KG1 (cell line): Measurements from ENCODE around the gene LACRT.
"Not testable (repeated sequence)": the region's sequence is repeated elsewhere in the genome, so short reads cannot be mapped to it uniquely, and the experiment has no call there.

Experiments used
- DNase-seq: peaks from one replicate; lab custom pipeline; 2025; lab: John Stamatoyannopoulos, UW

LACRT gene

DNA sequence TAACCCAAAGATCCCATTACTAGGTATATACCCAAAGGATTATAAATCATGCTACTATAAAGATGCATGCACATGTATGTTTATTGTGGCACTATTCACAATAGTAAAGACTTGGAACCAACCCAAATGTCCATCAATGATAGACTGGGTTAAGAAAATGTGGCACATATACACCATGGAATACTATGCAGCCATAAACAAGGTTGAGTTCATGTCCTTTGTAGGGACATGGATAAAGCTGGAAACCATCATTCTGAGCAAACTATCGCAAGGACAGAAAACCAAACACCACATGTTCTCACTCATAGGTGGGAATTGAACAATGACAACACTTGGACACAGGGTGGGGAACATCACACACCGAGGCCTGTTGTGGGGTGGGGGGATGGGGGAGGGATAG lies 4.4 kb upstream of the LACRT start:
- not testable (repeated sequence) for DNase-seq

GRCh38 chr12:54631988-54632728 lies 2.5 kb downstream of the LACRT start:
- DNase-seq: no peak

DNA sequence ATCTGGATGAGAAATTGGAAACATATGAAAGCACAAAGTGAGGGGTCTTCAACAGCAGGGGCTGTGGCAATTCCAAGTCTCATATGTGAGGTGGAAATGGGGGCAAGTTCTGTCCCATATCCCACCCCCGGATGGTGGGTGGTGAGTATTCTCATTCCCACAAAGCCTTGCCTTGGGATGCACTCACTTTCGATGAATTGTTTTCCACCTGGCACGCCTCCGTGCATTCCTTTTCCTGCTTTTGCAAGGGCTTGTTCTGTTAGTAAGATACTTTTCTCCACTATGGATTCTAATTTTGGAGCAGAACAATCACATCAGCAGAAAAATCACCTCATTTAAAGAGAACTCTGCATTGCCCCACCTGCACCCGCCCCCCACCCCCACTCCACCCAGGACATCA lies 3.1 kb downstream of the LACRT start:
- DNase-seq: no peak

GRCh38 chr12:54629925-54630324 lies 4.8 kb downstream of the LACRT start:
- DNase-seq: no peak

- no peak for DNase-seq
Observed at GRCh38 chr12:54628186-54628846, 6.4 kb downstream of the LACRT start.

DNA sequence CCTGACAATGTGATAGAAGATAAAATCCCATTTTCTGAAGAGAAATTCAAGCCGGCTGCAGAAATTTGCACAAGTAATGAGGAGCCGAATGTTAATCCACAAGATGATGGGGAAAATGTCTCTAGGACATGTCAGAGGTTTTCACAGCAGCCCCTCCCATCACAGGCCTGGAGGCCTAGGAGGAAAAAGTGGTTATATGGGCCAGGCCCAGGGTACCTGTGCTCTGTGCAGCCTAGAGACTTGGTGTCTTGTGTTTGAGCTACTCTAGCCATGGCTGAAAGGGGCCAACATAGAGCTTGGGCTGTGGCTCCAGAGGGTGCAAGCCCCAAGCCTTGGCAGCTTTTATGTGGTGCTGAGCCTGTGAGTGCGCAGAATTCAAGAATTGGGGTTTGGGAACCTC lies 7.4 kb downstream of the LACRT start:
- DNase-seq: no peak

DNA sequence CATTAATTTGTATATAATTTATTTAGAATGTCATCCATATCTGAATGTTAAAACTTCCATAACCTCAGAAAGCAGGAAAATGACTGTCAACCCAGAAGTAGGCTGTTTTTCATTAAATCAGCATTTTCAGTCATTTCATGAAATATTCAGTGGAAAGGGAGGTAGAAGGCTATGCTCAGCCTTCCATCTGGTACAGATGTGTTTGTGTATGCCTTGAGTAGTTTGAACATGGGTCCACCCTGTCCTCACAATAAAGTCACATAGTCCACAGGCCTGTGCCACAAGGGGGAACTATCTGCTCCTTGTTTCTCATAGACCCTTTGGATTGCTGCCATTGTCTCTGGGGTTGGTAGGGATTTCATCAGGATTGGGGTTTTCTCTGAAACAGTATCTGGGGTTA lies 9.1 kb downstream of the LACRT start:
- DNase-seq: no peak

DNA sequence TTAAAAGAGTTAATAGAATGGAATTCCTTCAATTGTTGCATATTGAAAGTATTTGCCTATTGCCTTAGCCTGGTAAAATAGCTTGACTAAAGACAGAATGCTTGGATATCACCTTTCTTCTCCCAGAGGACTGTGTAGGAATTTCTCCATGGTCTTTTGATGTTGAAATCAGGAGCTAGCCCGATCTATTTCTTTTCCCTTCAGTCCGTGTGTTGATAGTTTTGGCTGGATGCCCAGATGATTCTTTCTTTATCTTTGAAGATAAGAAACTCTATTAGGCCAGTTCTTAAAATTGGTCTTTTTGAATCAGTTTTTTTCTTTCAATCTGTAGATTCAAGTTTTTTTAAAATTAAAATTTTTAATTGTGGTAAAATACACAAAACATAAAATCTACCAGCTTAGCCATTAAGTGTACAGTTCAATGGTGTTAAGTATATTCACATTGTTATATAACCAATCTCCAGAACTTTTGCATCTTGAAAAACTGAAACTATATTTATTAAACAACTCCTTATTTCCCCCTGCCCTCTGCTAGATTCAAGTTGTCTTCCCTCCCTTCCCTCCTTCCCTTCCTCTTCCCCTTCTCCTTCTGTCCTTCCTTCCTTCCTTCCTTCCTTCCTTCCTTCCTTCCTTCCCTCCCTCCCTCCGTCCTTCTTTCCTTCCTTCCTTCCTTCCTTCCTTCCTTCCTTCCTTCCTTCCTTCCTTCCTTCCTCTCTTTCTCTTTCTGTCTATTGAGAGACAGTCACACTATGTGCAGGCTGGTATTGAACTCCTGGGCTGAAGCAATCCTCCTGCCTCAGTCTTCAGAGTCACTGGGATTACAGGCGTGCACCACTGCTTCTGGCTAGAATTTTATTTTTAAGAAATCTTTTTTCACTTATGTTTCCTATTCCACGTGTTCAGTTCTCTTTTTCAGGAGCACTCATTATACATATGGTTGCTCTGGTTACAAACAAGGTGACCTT lies 10.1 kb downstream of the LACRT start:
- DNase-seq: no peak

DNA sequence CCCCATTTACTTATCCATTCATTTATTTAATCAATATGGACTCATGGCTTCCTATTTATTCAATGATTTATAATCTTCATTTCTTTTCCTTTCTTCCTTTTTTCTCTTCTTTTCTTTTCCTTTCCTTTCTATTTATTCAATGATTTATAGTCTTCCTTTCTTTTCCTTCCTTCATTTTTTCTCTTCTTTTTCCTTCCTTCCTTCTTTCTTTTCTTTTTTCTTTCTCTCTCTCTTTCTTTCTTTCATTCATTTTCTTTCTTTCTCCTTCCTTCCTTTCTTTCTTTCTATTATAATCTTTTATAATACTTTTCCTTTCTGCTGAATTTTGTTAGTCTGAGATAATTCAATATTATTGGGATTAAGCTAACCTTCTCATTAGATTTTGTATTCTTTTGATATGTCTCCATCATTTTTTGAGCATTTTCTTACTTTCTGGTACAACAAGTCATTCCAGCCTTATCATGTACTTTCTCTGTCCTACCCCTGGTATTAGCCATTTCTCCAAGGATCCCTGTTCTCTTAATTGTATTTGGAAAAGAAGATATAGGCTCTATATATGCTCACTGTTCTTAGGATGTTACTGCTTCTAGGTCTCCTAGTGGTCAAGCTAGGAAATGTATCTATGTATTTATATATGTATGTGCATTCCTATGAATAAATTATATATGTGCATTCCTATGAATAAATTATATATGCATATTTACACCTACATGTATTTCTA lies 12.1 kb downstream of the LACRT start:
- DNase-seq: no peak

GRCh38 chr12:54616933-54617680 lies 17.6 kb downstream of the LACRT start:
- peak; percentile 18 for DNase-seq

DNA sequence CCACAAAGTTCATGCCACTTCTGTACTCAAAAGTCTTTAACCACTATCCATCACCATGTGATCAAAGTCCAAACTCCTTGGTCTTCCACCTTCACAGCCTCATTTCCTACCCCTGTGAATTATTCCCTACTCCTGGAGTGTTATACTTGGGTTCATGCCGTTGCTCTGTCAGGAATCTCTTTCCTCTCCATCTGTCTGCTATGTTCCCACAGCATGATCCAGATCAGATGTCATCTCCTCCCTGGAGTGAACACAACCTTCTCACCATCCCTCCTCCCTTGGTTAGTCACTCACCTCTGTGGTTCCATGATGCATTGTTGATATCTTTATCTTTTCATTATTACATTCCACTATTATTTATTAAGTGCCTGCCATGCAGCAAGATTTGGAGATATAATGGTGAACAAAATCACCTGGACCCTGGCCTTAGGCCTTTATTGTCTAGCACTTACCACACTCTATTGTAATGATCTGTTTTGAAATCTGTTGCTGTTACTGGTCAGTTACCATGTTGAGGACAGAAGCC lies 22.4 kb downstream of the LACRT start:
- no peak for DNase-seq

- DNase-seq: no peak
Observed at GRCh38 chr12:54611715-54612149, 23.0 kb downstream of the LACRT start.

GRCh38 chr12:54608769-54609168 lies 25.9 kb downstream of the LACRT start:
- DNase-seq: no peak

DNA sequence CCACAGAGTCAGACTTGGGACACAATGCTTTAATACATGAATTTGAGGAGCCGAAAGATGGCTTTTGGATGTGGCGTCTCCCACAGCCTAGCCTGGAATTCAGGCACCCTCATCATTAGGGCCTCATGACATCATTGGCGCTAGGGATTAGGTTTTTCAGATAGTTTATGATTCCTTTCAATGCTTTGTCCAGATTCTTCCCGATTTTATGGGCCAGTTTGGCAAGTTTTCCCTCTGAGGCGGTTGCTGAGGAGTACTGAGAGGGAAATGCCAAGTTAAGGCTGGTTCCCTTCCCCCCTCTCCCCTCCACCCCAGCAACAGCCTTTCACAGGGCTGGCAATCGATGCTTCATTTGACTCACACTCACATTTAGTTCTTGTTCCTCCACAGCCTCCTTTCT lies 26.5 kb downstream of the LACRT start:
- no peak for DNase-seq

GRCh38 chr12:54606556-54606955 lies 28.1 kb downstream of the LACRT start:
- no peak for DNase-seq

- DNase-seq: no peak
Observed at GRCh38 chr12:54605138-54605970, 29.3 kb downstream of the LACRT start.

DNA sequence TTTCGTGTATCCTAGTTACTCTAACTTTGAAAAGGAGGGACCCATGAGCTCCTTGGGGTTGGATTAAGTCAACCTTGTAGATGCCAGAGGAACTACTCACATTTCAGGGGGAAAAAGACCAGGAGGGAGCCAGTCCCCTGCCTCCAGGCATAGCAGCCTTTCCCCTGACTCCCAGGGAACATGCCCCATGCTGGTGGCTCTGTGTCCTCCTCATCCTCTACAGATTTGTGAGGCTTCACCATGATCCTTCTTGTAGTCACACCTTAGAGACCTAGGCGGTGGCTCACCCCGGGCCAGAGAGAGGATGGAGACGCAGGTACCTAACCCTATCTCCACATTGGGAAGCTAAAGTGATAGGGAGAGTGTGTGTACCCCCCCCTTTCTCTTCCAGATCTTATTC lies 30.3 kb downstream of the LACRT start:
- no peak for DNase-seq

- DNase-seq: no peak
Observed at GRCh38 chr12:54603872-54604271, 30.8 kb downstream of the LACRT start.

- peak; percentile 11 for DNase-seq
Observed at GRCh38 chr12:54603173-54603814, 31.4 kb downstream of the LACRT start.
